T47D (cell line): ENCODE data around the gene ST3GAL4.
A peak's percentile ranks its signal among the peaks of the same experiment; 100 is the strongest.

Source experiments
- DNase-seq, 2 experiments: peaks; one replicate each; pipeline versions ENCODE4 v3.0.0 to v3.0.0-alpha.2; 2011 to 2012; ENCODE audit warnings: low read depth in 1 of 2, low spot score in 1 of 2
- JUND ChIP-seq: IDR thresholded peaks from 2 replicates; pipeline ENCODE4 v1.6.1; 2012; ENCODE audit warnings: low read depth
- in situ Hi-C: cut with HindIII; loops from 2 replicates; pipeline ENCODE4 v1.10.0; 2016; ENCODE audit warnings: low sequenced_read_pairs, low pct_unique_long_range_greater_than_20kb

ST3GAL4 gene

DNA sequence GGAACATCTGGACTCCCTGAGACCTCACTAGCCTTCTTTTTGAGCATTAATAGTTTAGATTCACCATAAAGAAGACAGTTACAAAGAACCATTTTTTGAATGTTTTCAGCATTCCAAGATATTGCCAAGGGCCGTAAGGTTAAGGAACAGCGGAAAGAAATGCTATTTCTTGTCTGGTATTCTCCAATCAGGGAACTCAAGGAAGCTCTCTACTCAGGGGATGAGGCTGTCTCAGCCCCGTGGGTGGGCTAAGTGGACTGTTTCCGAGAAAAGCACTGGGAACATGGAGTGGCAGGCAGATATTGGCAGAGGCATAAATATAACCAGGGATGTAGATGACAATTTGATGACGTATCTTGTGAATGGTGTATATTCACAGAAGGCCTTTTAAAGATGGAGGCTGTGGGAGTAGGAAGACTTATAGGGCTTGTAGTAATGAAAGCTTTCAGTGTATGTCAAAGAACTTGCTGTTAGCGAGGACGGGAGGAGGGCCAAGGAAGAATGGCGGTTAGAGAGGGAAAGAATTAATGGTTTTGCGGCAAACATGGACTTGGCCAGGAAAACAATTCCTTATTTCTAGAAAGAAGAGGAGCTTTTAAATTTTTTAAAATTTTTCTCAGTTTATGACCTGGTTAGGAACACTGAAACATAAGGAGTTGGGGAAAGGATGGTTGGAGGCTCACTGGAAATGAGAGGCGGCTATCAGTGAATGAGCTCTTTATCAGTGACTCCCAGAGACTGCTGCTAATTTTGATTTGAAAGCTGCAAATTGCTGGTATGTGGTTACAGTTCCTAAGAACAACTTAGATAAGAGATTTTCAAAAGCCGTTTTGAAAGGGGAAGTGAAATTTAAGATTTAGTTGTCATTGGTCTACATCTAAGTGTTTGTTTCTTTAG lies 64.6 kb downstream of the ST3GAL4 start:
- TF ChIP-seq JUND: no peak
- DNase-seq: no peak
- in situ Hi-C loops: no loop called here

- TF ChIP-seq JUND: no peak
- in situ Hi-C loops: no loop called here
- no peak for DNase-seq
These were observed 65.3 kb downstream of the ST3GAL4 start for GRCh38 chr11:126420698-126421256.

DNA sequence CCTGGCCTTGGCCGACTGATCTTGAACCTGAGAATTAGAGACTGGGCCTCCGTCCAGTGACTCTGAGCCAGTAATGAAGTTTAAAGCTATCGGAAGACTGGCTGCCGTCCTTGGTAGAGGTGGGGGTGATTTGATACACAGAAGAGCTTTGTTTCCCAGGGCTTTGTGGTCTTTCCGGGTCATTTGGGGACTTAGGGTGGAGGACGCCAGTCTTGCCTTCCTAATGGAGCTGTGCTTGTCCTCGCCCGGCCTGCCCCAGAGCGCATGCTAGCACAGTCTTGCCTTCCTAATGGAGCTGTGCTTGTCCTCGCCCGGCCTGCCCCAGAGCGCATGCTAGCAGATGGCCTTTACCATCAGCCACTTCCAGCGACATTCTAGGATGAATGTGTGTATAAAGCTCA lies 65.8 kb downstream of the ST3GAL4 start:
- no peak for TF ChIP-seq JUND
- no peak for DNase-seq
- in situ Hi-C loops: no loop called here

DNA sequence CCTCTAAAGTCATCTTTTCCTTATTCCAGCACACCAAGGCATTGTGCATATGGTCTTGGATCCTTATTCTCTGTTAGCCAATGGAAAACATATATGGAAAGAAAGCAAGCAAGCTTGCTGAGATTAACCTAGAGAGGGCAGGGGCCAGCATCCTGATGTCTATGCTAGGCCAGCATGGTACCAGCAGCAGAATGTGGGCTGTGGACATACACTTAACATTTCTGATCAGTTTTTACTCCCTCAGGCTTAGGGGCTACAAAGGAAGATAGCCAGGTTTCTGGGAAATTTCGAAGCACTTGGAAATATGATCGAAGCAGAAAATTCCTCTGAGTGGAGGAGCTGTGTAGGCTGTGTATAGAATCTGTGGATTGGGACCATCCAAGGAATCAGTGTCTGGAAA lies 67.0 kb downstream of the ST3GAL4 start:
- no peak for DNase-seq
- no peak for TF ChIP-seq JUND
- in situ Hi-C loops: no loop called here

DNA sequence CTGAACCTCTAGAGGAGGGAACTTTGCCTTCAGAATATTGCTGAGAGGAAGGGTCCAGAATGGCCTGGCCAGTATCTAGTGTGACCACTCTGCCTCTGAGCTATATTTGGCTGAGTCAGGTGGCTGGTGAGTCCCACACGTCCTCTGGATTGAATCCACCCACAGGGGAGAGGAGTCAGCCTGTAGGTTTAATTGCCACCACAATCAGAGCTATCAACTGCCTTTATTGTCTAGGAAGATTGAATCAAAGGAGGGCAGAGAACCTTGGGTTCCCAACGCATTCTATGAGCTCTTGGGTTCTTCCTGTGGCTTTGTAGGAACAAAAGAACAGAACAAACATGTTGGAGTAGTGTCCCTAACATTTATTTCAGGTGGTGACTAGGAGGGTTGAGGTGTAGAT lies 67.7 kb downstream of the ST3GAL4 start:
- DNase-seq: no peak
- in situ Hi-C loops: no loop called here
- TF ChIP-seq JUND: no peak

- no peak for DNase-seq
- in situ Hi-C loops: no loop called here
- TF ChIP-seq JUND: no peak
These were observed 68.3 kb downstream of the ST3GAL4 start for GRCh38 chr11:126423743-126424142.

- in situ Hi-C loops: no loop called here
- no peak for DNase-seq
- TF ChIP-seq JUND: no peak
These were observed 69.1 kb downstream of the ST3GAL4 start for GRCh38 chr11:126424471-126425039.

DNA sequence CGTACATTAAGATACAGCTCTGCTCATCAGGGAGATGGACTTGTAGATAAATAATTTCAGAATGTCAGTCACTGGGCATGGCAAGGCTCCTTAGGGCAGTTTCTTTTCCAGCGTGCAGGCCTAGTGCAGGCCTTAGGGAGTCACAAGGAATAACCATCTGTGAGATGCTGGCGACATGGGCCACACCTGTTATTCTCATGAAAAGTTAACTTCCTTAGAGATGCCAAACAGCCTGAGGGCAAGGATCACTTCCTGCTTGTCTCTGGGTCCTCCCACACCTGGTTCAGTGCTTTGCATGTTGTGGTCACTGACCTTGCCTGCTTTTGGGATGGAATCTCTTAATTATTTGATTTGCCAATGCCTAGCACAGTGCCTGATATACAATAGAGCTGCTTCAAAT lies 70.6 kb downstream of the ST3GAL4 start:
- no peak for TF ChIP-seq JUND
- peak in 1 of 2 experiments; percentile 73 for DNase-seq
- in situ Hi-C loops: no loop called here

GRCh38 chr11:126426820-126427749 lies 71.6 kb downstream of the ST3GAL4 start:
- DNase-seq: no peak
- TF ChIP-seq JUND: no peak
- in situ Hi-C loops: no loop called here

DNA sequence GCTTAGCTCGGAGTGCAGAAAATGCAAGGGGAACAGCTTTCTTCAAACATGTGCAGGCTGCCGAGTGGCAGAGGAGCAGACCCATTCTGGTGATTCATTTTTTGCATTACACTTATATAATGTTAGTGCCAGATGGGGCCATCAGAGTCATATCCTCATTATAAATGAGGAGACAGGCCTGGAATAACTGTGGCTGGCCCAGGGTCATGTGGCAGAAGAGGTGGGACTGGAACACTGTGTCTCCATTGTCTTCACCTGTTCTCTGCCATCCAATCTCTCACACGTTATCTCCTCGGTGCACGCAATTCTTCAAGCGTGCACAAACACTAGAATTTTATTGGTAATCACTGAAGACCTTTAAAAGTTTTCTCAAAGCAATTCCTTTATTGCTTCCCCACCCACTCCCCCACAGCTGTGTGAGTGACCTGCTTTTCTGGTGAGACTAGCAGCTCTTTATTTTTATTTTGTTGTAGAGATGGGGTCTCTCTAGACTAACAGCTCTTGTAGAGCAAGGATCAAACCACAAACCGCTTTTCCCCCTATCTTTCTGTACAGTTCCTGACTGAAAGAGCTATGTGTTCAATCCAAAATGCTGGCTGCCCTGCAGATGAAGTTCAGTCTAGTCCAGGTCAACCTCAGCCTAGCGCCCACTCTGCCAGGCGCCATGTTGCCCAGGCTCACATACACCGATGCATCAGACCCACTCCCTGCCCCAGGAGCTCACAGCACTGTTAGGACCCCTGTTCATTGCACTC lies 75.3 kb downstream of the ST3GAL4 start:
- TF ChIP-seq JUND: no peak
- in situ Hi-C loops: no loop called here
- DNase-seq: no peak

GRCh38 chr11:126431401-126432064 lies 76.0 kb downstream of the ST3GAL4 start:
- TF ChIP-seq JUND: no peak
- in situ Hi-C loops: no loop called here
- no peak for DNase-seq
